PC-9 (cell line): ENCODE data around the gene RAB40AL. TPM values are rescaled to one million over a fixed set of nuclear protein-coding genes. Genes with fewer than 3 reads are reported as not detected.
"Not testable (repeated sequence)": the region's sequence is repeated elsewhere in the genome, so short reads cannot be mapped to it uniquely, and the experiment has no call there.

Experiments
- Bru-seq: library from RNA; stranded (reverse); fragments of 400-500 nt; gene quantifications from one replicate; lab custom pipeline; 2021; lab: Mats Ljungman, UMichigan
- BruChase-seq, 2 experiments: library from RNA; stranded (reverse); fragments of 400-500 nt; gene quantifications; one replicate each; lab custom pipeline; 2021; lab: Mats Ljungman, UMichigan
- BruUV-seq: library from RNA; stranded (reverse); fragments of 400-500 nt; replicated peaks from 2 replicates; lab custom pipeline; 2021; lab: Mats Ljungman, UMichigan
- CTCF ChIA-PET: fragments of 300-600 bp; sonication (Branson Sonifier 250); formaldehyde crosslinking; loops from one replicate; lab custom pipeline; 2022; ENCODE audit warnings: antibody characterized with exemption; lab: Charles Lee
- POLR2A ChIA-PET: fragments of 300-600 bp; sonication (Branson Sonifier 250); formaldehyde crosslinking; loops from one replicate; lab custom pipeline; 2022; ENCODE audit warnings: antibody characterized with exemption; ENCODE audit not compliant: unreplicated experiment; lab: Charles Lee
- DNase-seq, 2 experiments: peaks; one replicate each; pipeline versions ENCODE4 v3.0.0 to v3.0.0-alpha.2; 2015 to 2022; ENCODE audit warnings: mixed read lengths in 1 of 2
- H2AFZ ChIP-seq: fragments of 200-600 bp; sonication (generic); 2 replicates; pipeline ENCODE4 v1.8.1; 2017; ENCODE audit warnings: antibody characterized with exemption
- H3F3A ChIP-seq: fragments of 200-600 bp; sonication (generic); 2 replicates; pipeline ENCODE4 v1.8.1; 2017; ENCODE audit warnings: antibody characterized with exemption, mild to moderate bottlenecking, low read depth; ENCODE audit not compliant: insufficient read depth
- H3K27ac ChIP-seq: fragments of 200-600 bp; sonication (generic); 2 replicates; pipeline ENCODE4 v1.6.1; 2016; ENCODE audit warnings: mixed run types
- H3K27me3 ChIP-seq: fragments of 200-600 bp; sonication (generic); 2 replicates; pipeline ENCODE4 v1.6.1; 2016; ENCODE audit warnings: low read depth, mixed run types; ENCODE audit not compliant: insufficient read depth
- H3K36me3 ChIP-seq: fragments of 200-600 bp; sonication (generic); 2 replicates; pipeline ENCODE4 v1.6.1; 2016; ENCODE audit warnings: low read depth, mixed run types
- H3K4me1 ChIP-seq: fragments of 200-600 bp; sonication (generic); replicated peaks from 2 replicates; pipeline ENCODE4 v1.6.1; 2016; ENCODE audit warnings: mixed run types; ENCODE audit not compliant: insufficient read depth
- H3K4me2 ChIP-seq: fragments of 200-600 bp; sonication (generic); 2 replicates; pipeline ENCODE4 v1.6.1; 2017; ENCODE audit warnings: mixed run types
- H3K4me3 ChIP-seq: fragments of 200-600 bp; sonication (generic); 2 replicates; pipeline ENCODE4 v1.6.1; 2016; ENCODE audit warnings: mixed run types
- H3K79me2 ChIP-seq: fragments of 200-600 bp; sonication (generic); 2 replicates; pipeline ENCODE4 v1.6.1; 2017; ENCODE audit warnings: low read depth, mixed run types
- H3K9me2 ChIP-seq: fragments of 200-600 bp; sonication (generic); 2 replicates; pipeline ENCODE4 v1.8.1; 2017; ENCODE audit warnings: mild to moderate bottlenecking; ENCODE audit not compliant: insufficient read depth
- H3K9me3 ChIP-seq: fragments of 200-600 bp; sonication (generic); 2 replicates; pipeline ENCODE4 v1.8.1; 2016; ENCODE audit warnings: low read depth; ENCODE audit not compliant: insufficient read depth
- H4K20me1 ChIP-seq: fragments of 200-600 bp; sonication (generic); 2 replicates; pipeline ENCODE4 v1.8.1; 2017; ENCODE audit not compliant: insufficient read depth
- CTCF ChIP-seq: fragments of 200-600 bp; sonication (generic); conservative IDR thresholded peaks from 2 replicates; pipeline ENCODE4 v1.6.1; 2017; ENCODE audit warnings: mixed run types, antibody characterized with exemption, mild to moderate bottlenecking, moderate library complexity
- EZH2 ChIP-seq: fragments of 200-600 bp; sonication (generic); IDR thresholded peaks from 2 replicates; pipeline ENCODE4 v1.8.0; 2017; ENCODE audit warnings: antibody characterized with exemption, low read depth
- intact Hi-C: fragments of 100-400 bp; cut with micrococcal nuclease; formaldehyde crosslinking; loops from one replicate; pipeline ENCODE4 v1.10.0; 2022; ENCODE audit not compliant: unreplicated experiment
- long read RNA-seq: library from polyadenylated mRNA; stranded (forward); transcript quantifications from one replicate; pipeline ENCODE4 v2.0.0, GENCODE V29; 2022
- total RNA-seq: library from RNA; stranded (reverse); gene quantifications from 2 replicates; pipeline ENCODE4 v1.2.3, GENCODE V29; 2021

RAB40AL gene
- total RNA-seq (2.1 and 2.6 TPM in 2 replicates), Bru-seq, nascent RNA (percentile 53 among the genes with signal in this experiment), BruChase-seq, experiment 1, labeled RNA remaining after a 2-hour chase (percentile 75 among the genes with signal in this experiment), BruChase-seq, experiment 2, labeled RNA remaining after a 6-hour chase (percentile 70 among the genes with signal in this experiment)
- long read RNA-seq, result 0 reads

GRCh38 chrX:102936972-102937371 lies at the start of gene RAB40AL:
RAB40AL (plus strand) TSS chrX:102937272; CDS start chrX:102937319, 47 bp downstream.
- H3K27ac ChIP-seq, H3K4me3 ChIP-seq, DNase-seq, intact Hi-C loops, H3K79me2 ChIP-seq, CTCF ChIA-PET, H2AFZ ChIP-seq, H3F3A ChIP-seq, H3K9me2 ChIP-seq, BruUV-seq, H3K36me3 ChIP-seq, H4K20me1 ChIP-seq, H3K27me3 ChIP-seq, H3K4me2 ChIP-seq, H3K9me3 ChIP-seq, POLR2A ChIA-PET, H3K4me1 ChIP-seq: not testable (repeated sequence)

- no TSS peak for BruUV-seq
Measured at GRCh38 chrX:102887687-102888086, 49.4 kb upstream of the RAB40AL start.

GRCh38 chrX:102892103-102892502 lies 45.0 kb upstream of the RAB40AL start:
- Histone ChIP-seq H3K4me3 (no peak overlapping the region), H3F3A (no peaks in the 10 kb centered on the region), H3K79me2 (no peaks in the 10 kb centered on the region), H3K4me2 (no peak overlapping the region), H3K27ac (no peak overlapping the region), H3K9me2 (no peaks in the 10 kb centered on the region), H3K9me3 (no peaks in the 10 kb centered on the region), H4K20me1 (no peaks in the 10 kb centered on the region), H3K27me3 (no peaks in the 10 kb centered on the region), H3K36me3 (no peaks in the 10 kb centered on the region), H3K4me1 (no peaks in the 10 kb centered on the region), H2AFZ (no peak overlapping the region)
- intact Hi-C loops, result no loop called here
- BruUV-seq, result no TSS peak
- ChIA-PET POLR2A (no interaction called here), CTCF (no interaction called here)
- no peak for DNase-seq
- TF ChIP-seq EZH2 (no peak), CTCF (no peak)

More at GRCh38 chrX:102887687-102888086, 49.4 kb upstream of the RAB40AL start:
- Histone ChIP-seq H3K27ac (no peak overlapping the region), H3K9me2 (no peaks in the 10 kb centered on the region), H3K27me3 (no peaks in the 10 kb centered on the region), H3K9me3 (no peaks in the 10 kb centered on the region), H4K20me1 (no peaks in the 10 kb centered on the region), H3K4me1 (no peaks in the 10 kb centered on the region), H3K36me3 (no peaks in the 10 kb centered on the region), H3K4me2 (no peak overlapping the region), H3K79me2 (no peaks in the 10 kb centered on the region), H2AFZ (no peak overlapping the region), H3K4me3 (no peak overlapping the region), H3F3A (no peaks in the 10 kb centered on the region)
- ChIA-PET CTCF (no interaction called here), POLR2A (no interaction called here)
- TF ChIP-seq EZH2, result no peak
- TF ChIP-seq CTCF, result no peak
- intact Hi-C loops, result no loop called here
- no peak for DNase-seq
